HG02759 (cell line): Measurements from ENCODE around the gene ROBO3.

Experiments used
- ATAC-seq: cut with Tn5 transposase; IDR thresholded peaks from one replicate; pipeline ENCODE4 v1.9.1; 2021; ENCODE audit warnings: mild to moderate bottlenecking, moderate library complexity; ENCODE audit not compliant: unreplicated experiment

ROBO3 gene

GRCh38 chr11:124917115-124917637, 51.9 kb downstream of the ROBO3 start:
- ATAC-seq = no peak

GRCh38 chr11:124918950-124919349, 53.7 kb downstream of the ROBO3 start, which contains the start of gene HEPN1:
TSS of gene HEPN1 (plus strand) at chr11:124919250.
- no peak for ATAC-seq

- ATAC-seq = no peak
Measured at GRCh38 chr11:124919898-124920297, 54.7 kb downstream of the ROBO3 start.

GRCh38 chr11:124920356-124920755, 55.1 kb downstream of the ROBO3 start:
- no peak for ATAC-seq

GRCh38 chr11:124920870-124921609, 55.8 kb downstream of the ROBO3 start:
- ATAC-seq = peak; percentile 78

- no peak for ATAC-seq
Measured at GRCh38 chr11:124922831-124923230, 57.6 kb downstream of the ROBO3 start.

- ATAC-seq = no peak
Measured at GRCh38 chr11:124923296-124923695, 58.1 kb downstream of the ROBO3 start.

GRCh38 chr11:124928942-124929665, 63.9 kb downstream of the ROBO3 start:
- no peak for ATAC-seq

- peak; percentile 62 for ATAC-seq
Measured at GRCh38 chr11:124930799-124931198, 65.6 kb downstream of the ROBO3 start.
